CMK (cell line): ENCODE results near the gene OOSP4B.
"Not testable (repeated sequence)": the region's sequence is repeated elsewhere in the genome, so short reads cannot be mapped to it uniquely, and the experiment has no call there.

Source experiments
- DNase-seq: peaks from one replicate; pipeline ENCODE4 v3.0.0-alpha.2; 2010; ENCODE audit warnings: low read depth

Gene OOSP4B

DNA sequence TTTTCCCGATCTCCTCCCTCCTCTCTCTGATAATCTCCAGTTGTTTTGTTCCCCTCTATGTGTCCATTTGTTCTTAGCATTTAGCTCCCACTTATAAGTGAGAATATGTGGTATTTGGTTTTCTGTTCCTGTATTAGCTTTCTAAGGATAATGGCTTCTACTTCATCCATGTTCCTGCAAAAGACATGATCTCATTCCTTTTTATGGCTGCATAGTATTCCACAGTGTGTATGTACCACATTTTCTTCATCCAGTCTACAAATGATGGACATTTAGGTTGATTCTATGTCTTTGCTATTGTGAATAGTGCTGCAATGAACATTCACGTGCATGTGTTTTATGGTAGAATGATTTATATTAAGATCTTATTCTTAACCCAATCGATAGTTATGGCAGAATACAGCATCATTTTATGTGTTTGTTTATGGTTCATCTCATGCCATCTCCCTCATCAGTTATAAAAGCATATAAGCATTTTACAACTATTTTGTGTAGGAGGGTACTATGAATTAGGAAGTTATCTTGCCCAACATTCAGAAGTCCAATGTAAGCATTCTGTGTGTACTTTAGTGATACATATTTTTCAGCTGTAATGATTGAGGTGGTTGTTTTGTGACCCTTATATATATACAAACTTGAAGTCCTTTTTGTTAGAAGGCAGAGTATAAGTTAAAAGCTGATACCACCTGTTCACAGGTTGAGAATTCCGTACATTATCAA, 42.7 kb downstream of the OOSP4B start:
- DNase-seq: no peak

DNA sequence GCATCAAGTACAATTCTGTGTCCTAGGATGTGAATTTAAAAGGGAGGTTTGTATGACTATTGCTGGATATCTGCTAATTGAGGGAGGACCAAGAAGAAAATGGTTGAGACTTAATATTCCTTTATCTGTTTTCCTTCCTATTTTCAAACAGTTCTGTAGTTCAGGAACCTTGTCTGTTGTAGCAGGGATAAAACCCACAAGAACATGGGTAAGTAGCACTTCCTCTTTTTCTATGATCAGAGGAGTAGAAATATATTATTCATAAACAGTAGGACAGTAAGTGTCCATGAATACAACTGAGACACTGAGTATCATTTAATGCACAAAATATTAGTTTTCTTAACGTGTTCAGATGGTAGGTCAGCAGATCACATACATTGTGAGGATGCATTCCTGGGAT, 47.1 kb downstream of the OOSP4B start:
- no peak for DNase-seq

DNA sequence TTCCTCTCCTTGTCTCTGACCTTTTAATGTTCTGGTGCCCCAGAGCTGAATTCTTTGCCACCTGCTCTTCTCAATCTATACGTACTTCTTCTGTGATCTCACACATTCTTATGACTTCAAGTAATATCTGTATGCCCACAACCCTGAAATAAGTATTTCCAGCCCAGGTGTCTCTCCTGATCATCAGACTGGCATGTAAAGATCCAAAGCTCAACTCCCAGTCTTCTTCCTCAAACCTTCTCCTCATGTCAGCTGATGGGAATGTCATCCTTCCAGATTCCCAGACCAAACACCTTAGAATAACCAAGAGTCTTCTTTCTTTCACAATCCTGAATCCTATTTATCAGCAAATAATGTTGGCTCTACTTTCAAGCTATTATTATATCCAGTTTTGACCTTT, 48.8 kb downstream of the OOSP4B start:
- no peak for DNase-seq

DNA sequence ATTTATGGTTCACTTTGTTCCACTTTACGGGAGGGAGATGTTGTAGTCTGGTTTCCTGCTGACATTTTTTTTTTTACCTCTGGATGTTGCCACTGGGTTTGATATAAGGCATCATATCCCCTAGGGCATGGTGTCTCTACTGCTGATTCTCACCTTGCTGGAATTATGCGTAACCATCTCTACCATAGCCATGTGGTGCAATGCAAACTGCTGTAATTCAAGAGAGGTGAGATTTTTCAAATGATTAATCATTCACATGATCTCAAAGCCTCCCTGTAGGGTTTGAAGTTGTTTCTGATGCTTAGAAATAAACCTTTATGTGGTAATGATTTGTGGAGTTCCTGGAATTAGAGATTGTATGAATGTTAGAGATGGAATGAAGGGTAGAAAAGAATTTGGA, 52.5 kb downstream of the OOSP4B start:
- no peak for DNase-seq

DNA sequence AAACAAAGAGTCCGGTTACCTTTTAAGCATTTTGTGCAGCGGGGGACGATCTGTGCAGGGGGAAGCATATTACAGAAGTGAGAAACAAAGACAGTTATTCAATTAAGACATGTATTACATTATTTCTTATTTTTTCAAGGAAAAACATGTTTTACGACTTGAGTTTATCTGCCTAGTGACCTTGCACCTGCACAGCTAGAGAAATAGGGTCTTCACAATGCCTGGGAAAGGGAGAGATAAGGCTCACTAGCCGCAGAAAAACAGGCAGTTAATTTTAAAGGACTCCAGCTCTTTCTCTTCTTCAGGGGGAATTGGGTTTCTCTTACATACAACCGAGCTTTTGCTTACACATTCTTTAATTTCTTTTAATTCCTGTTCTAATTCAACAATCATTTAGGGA, 54.7 kb downstream of the OOSP4B start:
- not testable (repeated sequence) for DNase-seq

DNA sequence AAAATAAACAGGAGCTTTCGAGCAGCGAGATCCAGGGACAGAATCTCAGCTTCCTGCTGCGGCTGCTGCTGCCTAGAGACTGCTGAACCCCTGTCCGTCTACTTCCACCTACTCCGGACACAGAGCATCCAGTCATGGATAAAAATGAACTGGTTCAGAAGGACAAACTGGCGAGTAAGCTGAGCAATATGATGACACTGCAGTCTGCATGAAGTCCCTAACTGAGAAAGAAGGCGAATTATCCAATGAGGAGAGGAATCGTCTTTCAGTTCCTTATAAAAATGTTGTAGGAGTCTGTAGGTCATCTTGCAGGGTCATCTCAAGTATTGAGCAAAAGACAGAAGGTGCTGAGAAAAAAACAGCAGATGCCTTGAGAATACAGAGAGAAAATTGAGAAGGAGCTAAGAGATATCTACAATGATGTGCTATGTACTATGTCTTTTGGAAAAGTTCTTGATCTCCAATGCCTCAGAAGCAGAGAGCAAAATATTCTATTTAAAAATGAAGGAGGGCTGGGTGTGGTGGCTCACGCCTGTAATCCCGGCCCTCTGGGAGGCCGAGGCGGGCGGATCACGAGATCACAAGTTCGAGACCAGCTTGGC, 60.3 kb downstream of the OOSP4B start:
- no peak for DNase-seq

DNA sequence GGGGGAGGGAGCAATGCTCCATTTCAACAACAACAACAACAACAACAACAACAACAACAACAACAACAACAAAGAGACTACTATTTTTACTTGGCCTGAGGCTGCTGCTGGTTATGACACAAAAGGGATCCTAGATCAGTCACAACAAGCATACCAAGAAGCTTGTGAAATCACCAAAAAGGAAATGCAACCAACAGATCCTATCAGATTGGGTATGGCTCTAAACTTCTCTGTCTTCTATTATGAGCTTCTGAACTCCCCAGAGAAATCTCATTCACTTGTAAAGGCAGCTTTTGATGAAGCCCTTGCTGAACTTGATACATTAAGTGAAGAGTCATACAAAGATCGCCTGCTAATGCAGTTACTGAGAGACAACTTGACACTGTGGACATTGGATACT, 61.0 kb downstream of the OOSP4B start:
- no peak for DNase-seq

DNA sequence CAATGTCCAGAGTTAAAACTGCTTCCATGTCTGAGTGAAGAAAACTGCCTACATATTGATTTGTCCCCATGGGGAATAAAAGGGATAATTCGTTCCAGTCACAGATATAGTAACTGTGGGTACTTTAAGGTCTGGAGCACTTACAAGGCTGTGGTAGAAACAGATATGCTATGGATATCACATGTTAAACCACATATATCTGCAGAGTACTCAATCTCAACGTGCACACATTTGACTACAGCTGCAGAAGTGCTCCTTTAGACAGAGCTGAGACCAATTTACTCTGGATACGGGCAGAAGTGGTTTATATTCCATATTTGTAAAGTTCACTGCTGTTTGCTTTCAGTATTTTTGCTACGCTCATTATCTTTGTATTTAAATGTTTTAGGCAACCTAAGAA, 61.8 kb downstream of the OOSP4B start:
- no peak for DNase-seq

DNA sequence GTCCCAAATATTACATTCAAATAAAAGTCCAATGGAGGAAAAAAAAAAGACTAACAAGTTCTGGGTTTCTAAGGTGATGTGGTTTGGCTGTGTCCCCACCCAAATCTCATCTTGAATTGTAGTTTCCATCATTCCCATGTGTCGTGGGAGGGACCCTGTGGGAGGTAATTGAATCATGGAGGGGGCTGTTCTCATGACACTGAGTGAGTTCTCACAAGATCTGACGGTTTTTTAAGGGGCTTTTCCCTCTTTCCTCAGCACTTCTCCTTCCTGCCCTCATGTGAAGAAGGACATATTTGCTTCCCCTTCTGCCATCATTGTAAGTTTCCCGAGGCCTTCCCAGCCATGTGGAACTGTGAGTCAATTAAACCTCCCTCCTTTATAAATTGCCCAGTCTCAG, 63.6 kb downstream of the OOSP4B start:
- DNase-seq: no peak
